ENCODE results near the gene SEC14L1. TPM values are rescaled to one million over a fixed set of nuclear protein-coding genes. Genes with fewer than 3 reads are reported as not detected.

Gene SEC14L1
- total RNA-seq, 1 experiment from 2014 or later = 81.0 TPM

GRCh38 chr17:77193653-77194052 is 52.9 kb downstream of the SEC14L1 start (continued):
- no peak for TF ChIP-seq USF2 (CRISPR knock-in tag; IDR thresholded peaks at IDR 0.05)
- no peak for TF ChIP-seq TEAD1 (CRISPR knock-in tag; IDR thresholded peaks at IDR 0.05)
- no peak for TF ChIP-seq SOX15 (CRISPR knock-in tag; IDR thresholded peaks at IDR 0.05)
- no peak for TF ChIP-seq IRF2 (CRISPR knock-in tag; IDR thresholded peaks at IDR 0.05; ENCODE audit: borderline replicate concordance, low read depth)
- TF ChIP-seq SMAD3 (CRISPR knock-in tag; IDR thresholded peaks at IDR 0.05; ENCODE audit: borderline replicate concordance) = no peak

GRCh38 chr17:77194179-77194578 is 53.4 kb downstream of the SEC14L1 start:
- Mint-ChIP-seq H3K27me3 (ENCODE audit: low read depth) (no peaks in the 10 kb centered on the region), H3K27ac (no peak overlapping the region), H3K9me3 (no peaks in the 10 kb centered on the region), H3K36me3 (peaks cover 66% of the 10 kb centered on the region), H3K4me3 (no peak overlapping the region), H3K4me1 (no peaks in the 10 kb centered on the region)
- CTCF ChIA-PET = no interaction called here
- DNase-seq (ENCODE audit: low spot score) (no peak), ATAC-seq (no peak)
- POLR2A ChIA-PET = no interaction called here
- TF ChIP-seq ZNF263 (CRISPR knock-in tag; IDR thresholded peaks at IDR 0.05; ENCODE audit: low read depth) (no peak), PRDM15 (CRISPR knock-in tag; IDR thresholded peaks at IDR 0.05) (no peak), GRHL2 (CRISPR knock-in tag; IDR thresholded peaks at IDR 0.05; ENCODE audit: insufficient replicate concordance, severe bottlenecking) (no peak), CTCF (IDR thresholded peaks at IDR 0.05) (no peak), ZNF219 (CRISPR knock-in tag; IDR thresholded peaks at IDR 0.05; ENCODE audit: borderline replicate concordance) (no peak), E2F5 (CRISPR knock-in tag; IDR thresholded peaks at IDR 0.05) (no peak), ZNF532 (CRISPR knock-in tag; IDR thresholded peaks at IDR 0.05; ENCODE audit: borderline replicate concordance) (no peak), CREM (CRISPR knock-in tag; IDR thresholded peaks at IDR 0.05) (no peak), PREB (CRISPR knock-in tag; IDR thresholded peaks at IDR 0.05; ENCODE audit: borderline replicate concordance) (no peak), ZNF423 (CRISPR knock-in tag; IDR thresholded peaks at IDR 0.05) (no peak), ZNF281 (CRISPR knock-in tag; IDR thresholded peaks at IDR 0.05) (no peak), USF2 (CRISPR knock-in tag; IDR thresholded peaks at IDR 0.05) (no peak), MAX (CRISPR knock-in tag; IDR thresholded peaks at IDR 0.05) (no peak), SMAD4 (CRISPR knock-in tag; IDR thresholded peaks at IDR 0.05) (no peak)

Measured in WTC11 (cell line).